ENCODE measurements around the gene IFT20.

DNA sequence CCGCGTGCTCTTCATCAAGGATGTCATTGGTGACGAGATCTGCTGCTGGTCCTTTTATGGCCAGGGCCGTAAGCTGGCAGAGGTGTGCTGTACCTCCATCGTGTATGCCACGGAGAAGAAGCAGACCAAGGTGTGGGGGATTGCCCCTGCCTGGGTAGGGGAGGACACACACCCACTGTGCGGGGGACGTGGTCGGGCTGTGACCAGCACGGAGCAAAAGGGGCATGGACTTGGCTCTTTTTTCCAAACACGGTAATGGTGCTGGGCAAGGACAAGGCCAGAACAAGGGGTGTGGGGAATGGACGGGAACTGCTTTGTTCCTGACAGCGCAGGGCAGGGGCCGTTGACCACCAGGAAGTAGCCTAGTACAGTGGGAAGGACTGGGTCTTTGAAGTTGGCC lies 7.0 kb upstream of the IFT20 start:
- TF ChIP-seq CTCF (IDR thresholded peaks at IDR 0.05) (no peak), POLR2A (IDR thresholded peaks at IDR 0.05) (no peak)

All from lower leg skin (tissue), 3 donors.